ENCODE data around the gene MARK1. TPM values are rescaled to one million over a fixed set of nuclear protein-coding genes. Genes with fewer than 3 reads are reported as not detected.

Gene MARK1
- total RNA-seq, 4 donors from 2014 or later, result 13.0 to 32.9 (median 21.1) TPM

DNA sequence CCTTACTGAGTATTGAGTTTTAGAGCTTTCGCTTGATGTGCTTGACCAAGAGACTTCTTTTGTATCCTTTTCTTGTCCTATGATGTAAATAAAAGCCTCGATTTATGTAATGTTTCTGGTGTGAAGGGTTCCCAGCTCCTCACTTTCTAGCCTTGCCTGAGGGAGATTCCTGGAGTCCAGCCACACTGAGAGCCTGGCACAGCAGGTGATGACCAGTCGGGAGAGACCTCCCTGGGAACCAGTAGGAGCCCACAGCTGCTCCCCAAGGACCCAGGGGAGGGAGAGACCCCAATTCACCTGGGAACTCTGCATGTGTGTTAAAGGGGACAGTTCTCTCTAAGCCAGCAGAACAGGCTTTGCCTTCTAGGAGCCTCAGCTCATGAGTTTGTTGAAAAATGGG is 171.1 kb downstream of the MARK1 start:
- no peak for ATAC-seq
- TF ChIP-seq POLR2AphosphoS5 (IDR thresholded peaks at IDR 0.05) (no peak), POLR2A (IDR thresholded peaks at IDR 0.05) (no peak), EP300 (IDR thresholded peaks at IDR 0.05) (no peak), CTCF (IDR thresholded peaks at IDR 0.05) (no peak)
- peaks cover 0 to 11% (median 0%) of the 10 kb centered on the region in 3 donors for H3K4me1 ChIP-seq
- H3K27ac ChIP-seq, result no peak overlapping the region
- 80% methylated on average over 3 of the region's 3 CpGs; no CpG with 5 or more reads in 1 of the 2 donors for WGBS, 2 donors (ENCODE audit: low coverage in 1 of 2)
- H3K27me3 ChIP-seq, result no peaks in the 10 kb centered on the region
- H3K4me3 ChIP-seq, result no peak overlapping the region
- H3K36me3 ChIP-seq, result peaks cover 0 to 15% of the 10 kb centered on the region in 2 donors
- H3K9me3 ChIP-seq, result no peaks in the 10 kb centered on the region

DNA sequence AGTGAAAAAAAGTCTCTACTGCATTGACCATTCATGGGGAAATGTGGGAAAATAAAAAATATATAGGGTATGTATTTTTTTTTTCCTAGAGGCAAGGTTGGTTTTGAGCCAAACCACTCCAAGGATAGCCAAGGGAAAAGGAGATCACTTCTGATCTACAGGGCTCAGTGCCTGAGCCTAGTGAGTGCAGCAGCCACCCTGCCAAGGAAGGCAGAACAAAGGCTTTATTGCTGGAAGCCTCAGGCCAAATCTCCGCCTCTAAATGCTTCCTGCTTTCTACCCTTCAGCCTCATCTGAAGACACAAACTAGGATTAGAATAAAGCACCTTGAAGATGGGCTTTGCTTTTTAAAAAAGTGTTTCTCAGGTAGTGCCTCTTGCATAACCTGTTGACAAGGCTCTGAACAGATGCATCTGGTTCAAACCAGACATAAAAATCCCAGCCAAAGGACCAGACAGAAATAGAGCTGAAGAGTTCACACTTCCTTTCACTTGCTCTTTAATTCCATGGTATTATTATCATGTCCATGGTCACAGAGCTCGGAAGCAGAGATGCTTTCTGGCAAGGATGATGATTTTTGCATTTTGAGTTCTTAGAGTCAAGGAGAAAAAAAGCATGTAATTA is 172.7 kb downstream of the MARK1 start:
- ATAC-seq, result no peak
- 27 to 50% methylated on average over 2 of the region's 2 CpGs for WGBS, 2 donors (ENCODE audit: low coverage in 1 of 2)
- TF ChIP-seq EP300 (IDR thresholded peaks at IDR 0.05) (no peak), POLR2A (IDR thresholded peaks at IDR 0.05) (no peak), CTCF (IDR thresholded peaks at IDR 0.05) (no peak), POLR2AphosphoS5 (IDR thresholded peaks at IDR 0.05) (no peak)
- Histone ChIP-seq H3K9me3 (no peaks in the 10 kb centered on the region), H3K27ac (no peak overlapping the region), H3K4me1 (peaks cover 0 to 11% (median 0%) of the 10 kb centered on the region in 3 donors), H3K4me3 (no peak overlapping the region), H3K36me3 (peaks cover 0 to 15% of the 10 kb centered on the region in 2 donors), H3K27me3 (no peaks in the 10 kb centered on the region)

- H3K9me3 ChIP-seq, result no peaks in the 10 kb centered on the region
- H3K4me1 ChIP-seq, result peaks cover 0 to 11% (median 0%) of the 10 kb centered on the region in 3 donors
- H3K27ac ChIP-seq, result no peak overlapping the region
- no peak overlapping the region for H3K4me3 ChIP-seq
- peaks cover 0 to 10% of the 10 kb centered on the region in 2 donors for H3K36me3 ChIP-seq
- WGBS, 2 donors (ENCODE audit: low coverage in 1 of 2), result 80% methylated on average over 2 to 6 of the region's 6 CpGs
- TF ChIP-seq CTCF (IDR thresholded peaks at IDR 0.05), result no peak
- TF ChIP-seq EP300 (IDR thresholded peaks at IDR 0.05), result no peak
- no peak for TF ChIP-seq POLR2A (IDR thresholded peaks at IDR 0.05)
- no peaks in the 10 kb centered on the region for H3K27me3 ChIP-seq
- ATAC-seq, result no peak
These were observed 174.0 kb downstream of the MARK1 start for GRCh38 chr1:220701974-220702373.

DNA sequence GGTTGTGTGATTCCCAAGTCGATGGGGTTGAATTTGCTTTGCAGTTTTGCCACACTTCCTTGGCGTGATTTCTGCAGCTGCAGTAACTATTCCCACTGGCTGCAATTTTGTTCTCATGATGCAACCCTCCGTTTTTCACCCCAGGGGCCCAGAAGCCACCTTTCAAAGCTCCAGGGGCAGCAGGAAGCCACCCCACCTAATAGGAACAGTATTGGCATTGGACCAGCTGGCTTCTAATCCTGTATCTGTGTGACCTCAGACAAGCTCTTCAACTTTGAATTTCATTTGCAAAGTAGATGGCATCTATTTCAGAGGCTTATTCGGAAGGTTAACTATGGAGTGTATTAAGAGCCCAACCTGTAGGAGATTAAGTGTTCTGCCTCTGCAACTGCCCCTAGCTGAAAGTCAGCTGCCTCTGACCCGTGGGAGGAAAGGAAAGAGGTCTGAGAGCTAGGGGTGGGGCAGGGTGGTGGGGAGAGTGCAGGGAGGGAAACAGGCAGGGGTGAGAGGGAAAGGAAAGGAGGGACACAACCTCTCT is 174.9 kb downstream of the MARK1 start:
- no peak for ATAC-seq
- Histone ChIP-seq H3K9me3 (no peaks in the 10 kb centered on the region), H3K27ac (no peak overlapping the region), H3K4me3 (no peak overlapping the region), H3K27me3 (no peaks in the 10 kb centered on the region), H3K4me1 (peaks cover 0 to 11% (median 0%) of the 10 kb centered on the region in 3 donors), H3K36me3 (peaks cover 0 to 2% of the 10 kb centered on the region in 2 donors)
- TF ChIP-seq POLR2AphosphoS5 (IDR thresholded peaks at IDR 0.05) (no peak), CTCF (IDR thresholded peaks at IDR 0.05) (no peak), EP300 (IDR thresholded peaks at IDR 0.05) (no peak), POLR2A (IDR thresholded peaks at IDR 0.05) (no peak)
- 62 to 72% methylated on average over 4 to 5 of the region's 5 CpGs for WGBS, 2 donors (ENCODE audit: low coverage in 1 of 2)

DNA sequence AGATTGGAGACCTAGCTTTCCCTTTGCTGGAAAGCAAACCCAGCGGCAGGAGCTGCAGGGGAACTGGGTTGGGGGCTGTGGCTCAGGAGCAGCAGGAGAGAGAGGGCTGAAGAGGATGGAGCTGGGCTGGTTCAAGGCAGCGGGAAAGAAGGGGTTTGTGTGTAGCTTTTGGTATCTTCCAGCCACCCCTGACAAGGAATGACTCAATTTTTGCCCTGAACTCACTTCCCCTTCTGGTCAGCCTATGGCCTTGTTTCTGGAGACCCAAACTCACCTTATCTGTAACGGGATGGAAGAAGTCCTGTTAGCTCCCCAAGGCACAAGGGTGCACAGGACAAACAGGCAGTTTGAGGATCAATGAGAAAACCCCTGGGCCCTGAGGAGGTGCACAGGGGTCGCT is 175.4 kb downstream of the MARK1 start:
- Histone ChIP-seq H3K27ac (no peak overlapping the region), H3K36me3 (no peaks in the 10 kb centered on the region), H3K27me3 (no peaks in the 10 kb centered on the region), H3K4me3 (no peak overlapping the region), H3K4me1 (peaks cover 0 to 11% (median 0%) of the 10 kb centered on the region in 3 donors), H3K9me3 (no peaks in the 10 kb centered on the region)
- WGBS, 2 donors (ENCODE audit: low coverage in 1 of 2), result 66 to 85% methylated on average over 2 to 3 of the region's 4 CpGs
- no peak for ATAC-seq
- TF ChIP-seq EP300 (IDR thresholded peaks at IDR 0.05), result no peak
- no peak for TF ChIP-seq POLR2AphosphoS5 (IDR thresholded peaks at IDR 0.05)
- no peak for TF ChIP-seq CTCF (IDR thresholded peaks at IDR 0.05)
- no peak for TF ChIP-seq POLR2A (IDR thresholded peaks at IDR 0.05)
